Endothelial cell of umbilical vein (primary cell): ENCODE measurements around the gene MYPN.

ENCODE experiments used
- TF ChIP-seq, protein P1 (sequence below), 2 donors: IDR thresholded peaks; 1 replicate in 1 of 2; 2 replicates in 1 of 2; pipeline ENCODE4 v1.5.1; 2011; ENCODE audit warnings: low read length in 2 of 2, mild to moderate bottlenecking in 2 of 2, moderate library complexity in 2 of 2, control low read depth in 1 of 2, inconsistent platforms in 1 of 2, low read depth in 1 of 2; ENCODE audit not compliant: insufficient read depth in 1 of 2; ENCODE audit errors: extremely low read depth in 1 of 2
- TF ChIP-seq, protein P2 (sequence below): IDR thresholded peaks from 2 replicates; pipeline ENCODE4 v1.6.1; 2011; ENCODE audit not compliant: insufficient read depth, insufficient read length

DNA sequence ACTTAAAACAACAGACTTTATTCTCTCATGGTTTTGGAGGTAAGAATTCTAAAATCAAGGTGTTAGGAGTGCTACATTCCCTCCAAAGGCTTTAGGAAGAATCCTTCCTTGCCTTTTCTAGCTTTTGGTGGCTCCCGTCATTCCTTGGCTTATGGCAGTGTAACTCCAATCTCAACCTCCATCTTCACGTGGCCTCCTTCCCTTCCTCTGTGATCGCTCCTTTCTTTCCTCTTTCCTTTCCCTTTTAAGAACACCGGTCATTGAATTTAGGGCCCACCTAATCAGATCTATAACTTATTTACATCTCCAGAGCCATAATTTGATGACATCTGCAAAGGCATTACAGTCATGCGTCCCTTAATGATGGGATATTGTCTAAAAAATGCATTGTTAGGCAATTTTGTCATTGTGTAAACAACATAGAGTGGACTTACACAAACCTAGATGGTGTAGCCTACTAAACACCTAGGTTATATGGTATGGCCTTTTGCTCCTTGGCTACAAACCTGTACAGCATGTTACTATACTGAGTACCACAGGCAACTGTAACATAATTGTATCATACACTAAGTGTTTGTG, 28.3 kb upstream of the MYPN start:
- TF ChIP-seq, protein P1, sequence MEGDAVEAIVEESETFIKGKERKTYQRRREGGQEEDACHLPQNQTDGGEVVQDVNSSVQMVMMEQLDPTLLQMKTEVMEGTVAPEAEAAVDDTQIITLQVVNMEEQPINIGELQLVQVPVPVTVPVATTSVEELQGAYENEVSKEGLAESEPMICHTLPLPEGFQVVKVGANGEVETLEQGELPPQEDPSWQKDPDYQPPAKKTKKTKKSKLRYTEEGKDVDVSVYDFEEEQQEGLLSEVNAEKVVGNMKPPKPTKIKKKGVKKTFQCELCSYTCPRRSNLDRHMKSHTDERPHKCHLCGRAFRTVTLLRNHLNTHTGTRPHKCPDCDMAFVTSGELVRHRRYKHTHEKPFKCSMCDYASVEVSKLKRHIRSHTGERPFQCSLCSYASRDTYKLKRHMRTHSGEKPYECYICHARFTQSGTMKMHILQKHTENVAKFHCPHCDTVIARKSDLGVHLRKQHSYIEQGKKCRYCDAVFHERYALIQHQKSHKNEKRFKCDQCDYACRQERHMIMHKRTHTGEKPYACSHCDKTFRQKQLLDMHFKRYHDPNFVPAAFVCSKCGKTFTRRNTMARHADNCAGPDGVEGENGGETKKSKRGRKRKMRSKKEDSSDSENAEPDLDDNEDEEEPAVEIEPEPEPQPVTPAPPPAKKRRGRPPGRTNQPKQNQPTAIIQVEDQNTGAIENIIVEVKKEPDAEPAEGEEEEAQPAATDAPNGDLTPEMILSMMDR (IDR thresholded peaks at IDR 0.05; ENCODE audit: extremely low read depth in 1 of 2, insufficient read depth in 1 of 2, low read depth in 1 of 2, low read length in 2 of 2) = no peak
- TF ChIP-seq, protein P2, sequence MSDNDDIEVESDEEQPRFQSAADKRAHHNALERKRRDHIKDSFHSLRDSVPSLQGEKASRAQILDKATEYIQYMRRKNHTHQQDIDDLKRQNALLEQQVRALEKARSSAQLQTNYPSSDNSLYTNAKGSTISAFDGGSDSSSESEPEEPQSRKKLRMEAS = no peak
